Erythroblast (primary cell): ENCODE results near the gene TOGARAM2.

Source experiments
- DNase-seq, 2 experiments: peaks; one replicate each; lab custom pipeline; 2025; lab: John Stamatoyannopoulos, UW
- GATA1 ChIP-seq: IDR thresholded peaks from 2 replicates; pipeline ENCODE4 v1.6.1; 2011; ENCODE audit warnings: low read depth, mild to moderate bottlenecking, control low read depth, low read length, moderate library complexity
- POLR2A ChIP-seq: IDR thresholded peaks from 2 replicates; pipeline ENCODE4 v1.6.1; 2011; ENCODE audit warnings: mild to moderate bottlenecking, low read length

The TOGARAM2 gene

GRCh38 chr2:28997237-28997846, 16.2 kb downstream of the TOGARAM2 start:
- no peak for DNase-seq
- TF ChIP-seq GATA1 (no peak), POLR2A (no peak)

DNA sequence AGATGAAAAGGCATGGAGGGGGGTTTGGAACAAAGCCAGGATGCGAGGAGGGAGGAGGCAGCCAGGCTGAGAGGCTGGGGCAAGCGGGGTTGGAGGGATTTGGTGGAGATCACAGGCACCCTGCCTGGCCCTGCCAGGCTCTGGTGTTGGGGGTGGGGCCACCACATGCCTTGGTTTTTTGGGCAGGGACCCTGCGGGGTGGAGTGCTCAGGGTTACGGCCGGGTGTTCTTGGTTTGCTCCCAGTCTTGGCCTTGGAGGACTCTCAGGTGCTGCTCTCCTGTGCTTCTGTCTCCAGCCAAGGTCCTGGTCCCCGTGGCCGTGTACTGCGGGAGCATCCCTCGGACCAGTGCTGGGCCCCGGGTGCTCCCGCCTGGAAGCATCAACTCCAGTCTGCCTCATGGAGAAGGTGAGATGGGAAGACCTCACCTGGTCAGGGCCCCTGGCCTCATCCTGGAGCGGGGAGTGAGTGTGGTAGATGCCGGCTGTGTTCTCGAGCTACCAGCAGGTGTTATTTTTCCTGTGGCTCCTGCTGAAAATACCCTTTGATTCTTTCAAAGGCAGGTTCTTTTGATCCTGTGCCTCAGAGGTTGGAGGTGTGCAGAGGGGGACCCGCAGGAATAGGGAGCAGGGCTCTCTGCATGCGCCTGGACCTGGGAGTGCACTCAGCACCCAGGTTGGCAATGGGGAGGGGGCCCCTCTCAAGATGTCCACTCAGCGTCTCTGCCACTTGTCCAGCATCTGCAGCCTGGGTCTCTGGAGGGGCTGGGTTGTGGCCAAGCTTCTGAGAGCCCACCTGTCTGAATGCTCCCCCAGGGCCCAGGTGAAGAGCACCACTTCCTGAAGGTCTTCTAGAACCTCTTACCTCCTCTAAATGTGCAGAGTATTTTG, 17.0 kb downstream of the TOGARAM2 start:
- TF ChIP-seq POLR2A (no peak), GATA1 (no peak)
- DNase-seq: no peak

GRCh38 chr2:29000481-29000880, 19.4 kb downstream of the TOGARAM2 start:
- TF ChIP-seq GATA1 (no peak), POLR2A (no peak)
- peak in 1 of 2 experiments; percentile 9 for DNase-seq

DNA sequence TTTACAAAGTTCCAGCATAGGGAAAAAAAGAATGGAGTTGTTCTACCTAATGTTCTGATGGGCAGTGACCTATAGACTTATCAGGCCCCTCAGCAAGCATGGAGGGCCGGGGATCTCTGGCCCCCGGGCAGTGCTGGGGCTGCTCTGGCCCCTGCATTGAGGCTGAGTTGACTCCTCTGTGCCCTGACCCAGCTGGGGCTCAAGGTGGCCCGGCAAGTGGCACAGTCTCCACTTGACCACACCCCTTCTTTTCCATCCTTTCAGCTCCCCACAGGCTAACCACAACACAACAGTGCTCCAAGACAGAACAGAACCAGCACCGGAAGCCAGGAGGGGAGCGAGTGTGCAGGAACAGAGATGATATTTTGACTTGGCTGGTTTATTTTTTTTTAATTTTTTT, 19.9 kb downstream of the TOGARAM2 start:
- TF ChIP-seq POLR2A (no peak), GATA1 (no peak)
- DNase-seq: no peak

- no peak for DNase-seq
- TF ChIP-seq POLR2A (no peak), GATA1 (no peak)
These were observed 20.7 kb downstream of the TOGARAM2 start for GRCh38 chr2:29001806-29002205.

DNA sequence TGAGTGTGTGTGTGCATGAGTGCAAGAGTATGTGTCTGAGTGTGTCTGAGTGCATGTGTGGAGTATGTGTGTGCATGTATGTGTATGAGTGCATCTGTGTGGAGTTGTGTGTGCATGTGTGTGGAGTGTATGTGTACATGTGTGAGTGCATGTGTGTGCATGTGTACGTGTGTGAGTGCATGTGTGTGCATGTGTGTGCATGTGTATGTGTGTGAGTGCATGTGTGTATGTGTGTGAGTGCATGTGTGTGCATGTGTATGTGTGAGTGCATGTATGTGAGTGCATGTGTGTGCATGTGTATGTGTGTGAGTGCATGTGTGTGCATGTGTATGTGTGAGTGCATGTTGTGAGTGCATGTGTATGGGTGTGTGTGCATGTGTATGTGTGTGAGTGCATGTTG, 23.7 kb downstream of the TOGARAM2 start:
- DNase-seq: no peak
- TF ChIP-seq POLR2A (no peak), GATA1 (no peak)

GRCh38 chr2:29005331-29005730, 24.2 kb downstream of the TOGARAM2 start:
- TF ChIP-seq GATA1 (no peak), POLR2A (no peak)
- DNase-seq: no peak

DNA sequence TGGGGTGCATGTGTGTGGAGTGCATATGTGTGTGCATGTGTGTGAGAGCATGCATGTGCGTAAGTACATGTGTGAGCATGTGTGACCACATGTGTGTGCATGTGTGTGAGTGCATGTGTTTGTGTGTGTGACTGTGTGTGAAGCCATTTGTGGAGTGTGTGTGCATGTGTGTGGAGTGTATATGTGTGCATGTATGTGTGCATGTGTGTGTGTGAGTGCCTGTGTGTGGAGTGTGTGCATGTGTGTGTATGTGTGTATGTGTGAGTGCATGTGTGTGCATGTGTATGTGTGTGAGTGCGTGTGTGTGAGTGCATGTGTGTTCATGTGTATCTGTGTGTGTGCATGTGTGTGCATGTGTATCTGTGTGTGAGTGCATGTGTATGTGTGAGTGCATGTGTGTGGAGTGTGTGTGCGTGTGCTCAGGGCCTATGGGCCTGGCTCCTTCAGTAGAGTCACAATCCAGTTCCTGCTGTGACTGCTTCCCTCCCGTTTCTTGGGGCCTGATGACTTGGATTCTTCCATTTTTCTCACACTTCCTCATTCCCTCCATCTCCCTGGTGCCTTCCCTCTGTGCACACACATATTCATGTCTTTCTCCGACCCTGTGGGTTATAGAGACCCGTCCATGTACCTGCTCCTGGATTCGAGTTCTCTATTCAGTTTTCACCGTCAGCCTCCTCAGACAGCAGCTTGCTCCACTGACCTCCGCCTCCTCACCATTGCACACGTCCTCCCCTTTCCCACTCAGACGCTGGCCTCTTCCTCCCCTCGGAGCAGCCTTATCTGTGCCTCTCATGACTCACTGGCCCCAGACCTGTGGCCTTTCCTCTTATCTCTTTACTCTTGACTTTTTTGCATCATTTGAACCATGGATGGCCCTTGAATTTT, 25.2 kb downstream of the TOGARAM2 start:
- TF ChIP-seq GATA1: no peak
- no peak for TF ChIP-seq POLR2A
- peak; percentile 9 to 33 for DNase-seq

- no peak for TF ChIP-seq GATA1
- no peak for TF ChIP-seq POLR2A
- DNase-seq: no peak
These were observed 25.8 kb downstream of the TOGARAM2 start for GRCh38 chr2:29006980-29007301.

- DNase-seq: no peak
- TF ChIP-seq POLR2A: no peak
- TF ChIP-seq GATA1: no peak
These were observed 28.2 kb downstream of the TOGARAM2 start for GRCh38 chr2:29009270-29009669.

- no peak for DNase-seq
- TF ChIP-seq GATA1 (no peak), POLR2A (no peak)
These were observed 28.9 kb downstream of the TOGARAM2 start for GRCh38 chr2:29009711-29010677.

DNA sequence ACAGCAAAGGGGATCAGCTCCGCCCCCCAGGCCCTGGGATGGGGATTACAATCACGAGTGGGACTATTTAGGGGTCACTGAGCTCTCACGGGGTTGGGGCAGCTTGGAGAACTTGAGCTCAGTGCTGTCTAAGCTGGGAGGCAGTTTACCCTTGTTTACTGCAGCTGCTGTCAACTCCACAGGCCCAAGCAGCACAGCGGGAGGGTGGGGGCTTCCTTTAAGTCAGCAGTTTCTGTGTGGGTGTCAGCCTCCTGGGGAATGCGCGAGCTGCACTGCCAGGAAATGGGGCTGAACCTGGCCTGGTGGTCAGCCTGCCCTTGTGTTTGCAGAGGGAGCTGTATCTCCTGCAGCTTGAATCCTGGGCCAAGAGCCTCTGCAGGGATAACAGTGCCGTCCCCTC, 29.8 kb downstream of the TOGARAM2 start:
- no peak for DNase-seq
- TF ChIP-seq GATA1 (no peak), POLR2A (no peak)

DNA sequence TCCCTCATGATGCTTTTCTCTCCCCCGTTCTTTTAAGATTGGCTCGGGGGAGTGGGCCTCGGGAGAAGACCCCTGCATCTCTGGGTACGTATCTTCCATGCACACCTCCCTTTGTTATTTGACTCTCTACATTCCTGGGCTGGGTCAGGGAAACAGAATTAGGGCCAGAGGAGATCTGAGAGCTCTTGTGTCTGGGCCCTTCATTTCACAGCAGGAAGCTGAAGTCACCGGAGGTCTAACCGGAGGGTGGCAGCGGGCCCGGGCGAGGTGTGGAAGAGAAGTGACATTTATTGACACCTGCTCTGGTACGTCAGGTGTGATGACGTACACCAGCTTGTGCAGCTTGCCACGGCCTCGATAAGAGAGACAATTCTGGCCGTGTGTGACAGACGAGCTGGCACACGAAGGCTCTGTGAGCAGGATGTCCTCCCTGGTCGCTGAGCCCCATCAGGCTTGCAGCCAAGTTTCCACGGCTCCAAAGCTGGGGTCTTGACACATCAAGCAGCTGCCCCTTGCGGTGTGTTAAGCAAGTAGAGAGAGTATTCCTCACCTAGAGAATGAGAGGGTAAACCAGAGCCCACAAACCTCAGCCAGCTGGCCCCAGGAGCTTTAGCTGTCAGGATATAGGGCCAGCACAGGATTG, 30.4 kb downstream of the TOGARAM2 start:
- no peak for DNase-seq
- TF ChIP-seq POLR2A: no peak
